Upper lobe of left lung (tissue), 4 donors: ENCODE data around the gene GLRB.

Experiments
- CTCF ChIP-seq, 6 experiments: fragments of 450-650 bp in 4 of 6; fragments of 200-600 bp in 2 of 6; sonication (generic) in 2 of 6; IDR thresholded peaks; one replicate each; pipeline ENCODE4 v1.5.1; 2016 to 2019; ENCODE audit warnings: antibody characterized with exemption in 6 of 6
- EP300 ChIP-seq, 4 donors: sonication (generic); formaldehyde crosslinking; IDR thresholded peaks; one replicate each; pipeline ENCODE4 v1.5.1; 2017; ENCODE audit warnings: antibody characterized with exemption in 4 of 4, control low read depth in 2 of 4
- POLR2A ChIP-seq, 4 donors: fragments of 450-650 bp; IDR thresholded peaks; one replicate each; pipeline ENCODE4 v1.5.1; 2016 to 2017; ENCODE audit warnings: antibody characterized with exemption in 4 of 4, mild to moderate bottlenecking in 2 of 4
- POLR2AphosphoS5 ChIP-seq, 2 donors: sonication (generic); formaldehyde crosslinking; IDR thresholded peaks; one replicate each; pipeline ENCODE4 v1.5.1; 2017; ENCODE audit warnings: antibody characterized with exemption in 2 of 2

GRCh38 chr4:157196046-157196445 is 120.1 kb downstream of the GLRB start:
- TF ChIP-seq CTCF (IDR thresholded peaks at IDR 0.05), result no peak
- no peak for TF ChIP-seq EP300 (IDR thresholded peaks at IDR 0.05)
- no peak for TF ChIP-seq POLR2AphosphoS5 (IDR thresholded peaks at IDR 0.05)
- no peak for TF ChIP-seq POLR2A (IDR thresholded peaks at IDR 0.05)
